COLO668 (cell line): ENCODE measurements around the gene DYSF.

ENCODE experiments used
- DNase-seq: peaks from one replicate; lab custom pipeline; 2025; ENCODE audit not compliant: unreplicated experiment; lab: John Stamatoyannopoulos, UW

Gene DYSF

GRCh38 chr2:71715951-71716696 lies 262.8 kb downstream of the DYSF start:
- DNase-seq: no peak

- no peak for DNase-seq
These were observed 263.6 kb downstream of the DYSF start for GRCh38 chr2:71716697-71717624.

- no peak for DNase-seq
These were observed 265.3 kb downstream of the DYSF start for GRCh38 chr2:71718686-71719085.

GRCh38 chr2:71719520-71720282 lies 266.3 kb downstream of the DYSF start:
- no peak for DNase-seq

- DNase-seq: no peak
These were observed 266.9 kb downstream of the DYSF start for GRCh38 chr2:71720283-71720560.

- no peak for DNase-seq
These were observed 267.4 kb downstream of the DYSF start for GRCh38 chr2:71720596-71721361.

- no peak for DNase-seq
These were observed 268.0 kb downstream of the DYSF start for GRCh38 chr2:71721362-71721665.

GRCh38 chr2:71721669-71722068 lies 268.3 kb downstream of the DYSF start:
- no peak for DNase-seq

- no peak for DNase-seq
These were observed 268.9 kb downstream of the DYSF start for GRCh38 chr2:71722286-71722685.

- DNase-seq: no peak
These were observed 271.4 kb downstream of the DYSF start for GRCh38 chr2:71724793-71725192.

- DNase-seq: no peak
These were observed 272.5 kb downstream of the DYSF start for GRCh38 chr2:71725836-71726235.

GRCh38 chr2:71727562-71727961 lies 274.2 kb downstream of the DYSF start:
- DNase-seq: no peak

GRCh38 chr2:71728036-71728435 lies 274.7 kb downstream of the DYSF start:
- DNase-seq: no peak

GRCh38 chr2:71730785-71731383 lies 277.5 kb downstream of the DYSF start:
- no peak for DNase-seq

- DNase-seq: no peak
These were observed 281.3 kb downstream of the DYSF start for GRCh38 chr2:71734620-71735019.

- no peak for DNase-seq
These were observed 282.3 kb downstream of the DYSF start for GRCh38 chr2:71735676-71736075.
